Body of pancreas (tissue), 4 donors: ENCODE results near the gene CCDC9. TPM values are rescaled to one million over a fixed set of nuclear protein-coding genes. Genes with fewer than 3 reads are reported as not detected.

Experiments
- ATAC-seq: fragments of 150-250 bp; one replicate; pipeline ENCODE4 v1.9.1; 2016
- DNase-seq, 4 donors: peaks; one replicate each; pipeline ENCODE4 v3.0.0-alpha.2; 2019
- H3K27ac ChIP-seq, 4 donors: fragments of 200-600 bp; sonication (generic); 1 replicate in 3 of 4; 2 replicates in 1 of 4; pipeline versions ENCODE4 v1.5.1 to v1.6.1; 2016 to 2019; ENCODE audit warnings: mild to moderate bottlenecking in 1 of 4, mixed read lengths in 1 of 4, moderate library complexity in 1 of 4
- H3K27me3 ChIP-seq, 2 donors: fragments of 200-600 bp; sonication (generic); one replicate each; pipeline ENCODE4 v1.6.0; 2016; ENCODE audit warnings: mild to moderate bottlenecking in 1 of 2
- H3K36me3 ChIP-seq, 2 donors: fragments of 200-600 bp; sonication (generic); replicated peaks in 1 of 2; 2 replicates each; pipeline ENCODE4 v1.5.1; 2016; ENCODE audit warnings: low read depth in 2 of 2; ENCODE audit not compliant: insufficient read depth in 1 of 2
- H3K4me1 ChIP-seq: fragments of 200-600 bp; sonication (generic); one replicate; pipeline ENCODE4 v1.6.0; 2016
- H3K4me3 ChIP-seq, 2 donors: fragments of 200-600 bp; sonication (generic); 1 replicate in 1 of 2; 2 replicates in 1 of 2; pipeline ENCODE4 v1.5.1; 2016 to 2019
- H3K9me3 ChIP-seq, 3 donors: fragments of 200-600 bp; sonication (generic); 1 replicate in 2 of 3; 2 replicates in 1 of 3; pipeline ENCODE4 v1.5.1; 2016
- POLR2A ChIP-seq, 3 donors: fragments of 450-650 bp; IDR thresholded peaks; one replicate each; pipeline ENCODE4 v1.6.1; 2016; ENCODE audit warnings: antibody characterized with exemption in 3 of 3, mild to moderate bottlenecking in 2 of 3
- WGBS, 2 donors: methylation state at CpG; one replicate each; pipeline ENCODE4 v1.1.5; 2017; 5-methylcytosine and 5-hydroxymethylcytosine counted together
- intact Hi-C: fragments of 100-400 bp; cut with DNase I; formaldehyde crosslinking; loops from one replicate; pipeline ENCODE4 v1.15.1; 2023
- total RNA-seq, 2 donors: library from RNA; depleted of rRNA; stranded (reverse); fragments of >200 nt; gene quantifications; one replicate each; pipeline ENCODE4 v1.1.0, GENCODE V29; 2016
- TF ChIP-seq, protein P1 (sequence below), 7 experiments: fragments of 450-650 bp in 4 of 7; fragments of 200-600 bp in 3 of 7; sonication (generic) in 3 of 7; IDR thresholded peaks; one replicate each; pipeline ENCODE4 v1.5.1; 2016 to 2019; ENCODE audit warnings: antibody characterized with exemption in 7 of 7

Gene CCDC9
- total RNA-seq, 2 donors from 2014 or later: 51.1 to 55.7 TPM

DNA sequence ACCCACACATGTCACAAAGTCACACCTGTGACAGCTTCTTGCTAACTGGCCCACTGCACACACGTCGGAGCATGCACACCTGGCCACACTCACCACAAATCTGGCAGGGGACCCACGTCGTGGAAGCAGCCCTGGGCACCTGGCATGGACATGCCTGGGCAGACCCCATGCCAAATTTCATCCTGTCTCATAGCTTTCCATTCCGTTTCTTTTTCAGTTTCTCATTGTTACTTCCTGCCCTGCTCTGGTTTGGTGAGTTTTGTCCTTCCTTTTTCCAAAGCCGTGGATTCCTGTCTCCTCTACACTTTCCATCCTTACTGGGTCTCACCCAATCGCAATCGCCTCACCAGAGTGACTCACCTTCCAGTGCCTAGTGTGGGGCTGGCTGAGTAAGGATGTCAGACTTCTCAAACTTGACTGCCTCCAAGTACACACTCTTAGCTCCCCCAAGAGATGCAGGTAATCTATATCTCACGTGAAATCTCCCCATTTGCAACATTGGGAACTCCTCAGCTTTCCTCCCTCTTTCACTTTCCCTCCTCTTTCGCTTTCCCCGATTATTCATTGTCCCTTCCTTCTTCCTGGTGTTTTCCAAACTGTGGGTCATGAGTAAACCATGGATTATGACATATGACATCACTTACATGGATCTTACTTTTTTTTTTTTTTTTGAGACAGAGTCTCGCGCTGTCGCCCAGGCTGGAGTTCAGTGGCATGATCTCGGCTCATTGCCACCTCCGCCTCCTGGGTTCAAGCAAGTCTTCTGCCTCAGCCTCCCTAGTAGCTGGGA, 23.7 kb upstream of the CCDC9 start:
- WGBS, 2 donors: 38 to 47% methylated on average over 16 of the region's 16 CpGs
- H3K27me3 ChIP-seq: no peaks in the 10 kb centered on the region
- ATAC-seq (peak; percentile 7), DNase-seq (peak in 2 of 4 donors; percentile 31 to 53)
- H3K27ac ChIP-seq: peak overlapping the region; percentile 8 to 97 (median 86)
- intact Hi-C loops: no loop called here
- peaks cover 41% of the 10 kb centered on the region for H3K4me1 ChIP-seq
- TF ChIP-seq, protein P1, sequence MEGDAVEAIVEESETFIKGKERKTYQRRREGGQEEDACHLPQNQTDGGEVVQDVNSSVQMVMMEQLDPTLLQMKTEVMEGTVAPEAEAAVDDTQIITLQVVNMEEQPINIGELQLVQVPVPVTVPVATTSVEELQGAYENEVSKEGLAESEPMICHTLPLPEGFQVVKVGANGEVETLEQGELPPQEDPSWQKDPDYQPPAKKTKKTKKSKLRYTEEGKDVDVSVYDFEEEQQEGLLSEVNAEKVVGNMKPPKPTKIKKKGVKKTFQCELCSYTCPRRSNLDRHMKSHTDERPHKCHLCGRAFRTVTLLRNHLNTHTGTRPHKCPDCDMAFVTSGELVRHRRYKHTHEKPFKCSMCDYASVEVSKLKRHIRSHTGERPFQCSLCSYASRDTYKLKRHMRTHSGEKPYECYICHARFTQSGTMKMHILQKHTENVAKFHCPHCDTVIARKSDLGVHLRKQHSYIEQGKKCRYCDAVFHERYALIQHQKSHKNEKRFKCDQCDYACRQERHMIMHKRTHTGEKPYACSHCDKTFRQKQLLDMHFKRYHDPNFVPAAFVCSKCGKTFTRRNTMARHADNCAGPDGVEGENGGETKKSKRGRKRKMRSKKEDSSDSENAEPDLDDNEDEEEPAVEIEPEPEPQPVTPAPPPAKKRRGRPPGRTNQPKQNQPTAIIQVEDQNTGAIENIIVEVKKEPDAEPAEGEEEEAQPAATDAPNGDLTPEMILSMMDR (IDR thresholded peaks at IDR 0.05): no peak
- TF ChIP-seq POLR2A (IDR thresholded peaks at IDR 0.05): peak in 2 of 3 donors; percentile 55 to 68
- no peak overlapping the region for H3K4me3 ChIP-seq
- H3K36me3 ChIP-seq: no peaks in the 10 kb centered on the region
- H3K9me3 ChIP-seq: no peaks in the 10 kb centered on the region

DNA sequence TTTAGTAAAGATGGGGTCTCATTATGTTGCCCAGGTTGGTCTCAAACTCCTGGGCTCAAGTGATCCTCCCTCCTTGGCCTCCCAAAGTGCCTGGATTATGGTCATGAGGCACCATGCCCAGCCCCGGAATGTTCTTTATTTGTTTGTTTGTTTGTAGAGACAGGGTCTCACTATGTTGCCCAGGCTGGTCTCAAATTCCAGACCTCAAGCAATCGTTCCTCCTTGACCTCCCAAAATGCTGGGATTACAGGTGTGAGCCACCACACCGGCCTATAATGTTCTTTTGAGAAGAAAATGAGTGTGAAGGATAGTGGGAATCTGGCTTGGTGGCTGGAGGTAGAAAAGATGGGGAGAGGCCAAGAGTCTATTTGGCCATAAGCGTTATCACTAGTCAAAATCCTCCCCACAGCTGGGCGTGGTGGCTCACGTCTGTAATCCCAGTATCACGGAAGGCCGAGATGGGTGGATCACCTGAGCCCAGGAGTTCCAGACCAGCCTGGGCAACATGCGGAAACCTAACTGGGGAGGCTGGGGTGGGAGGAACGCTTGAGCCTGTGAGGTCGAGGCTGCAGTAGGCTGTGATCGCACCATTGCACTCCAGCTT, 20.2 kb upstream of the CCDC9 start:
- ATAC-seq: no peak
- Histone ChIP-seq H3K36me3 (no peaks in the 10 kb centered on the region), H3K9me3 (no peaks in the 10 kb centered on the region), H3K27me3 (peaks cover 0 to 5% of the 10 kb centered on the region in 2 donors), H3K4me3 (no peak overlapping the region), H3K27ac (no peak overlapping the region), H3K4me1 (peaks cover 38% of the 10 kb centered on the region)
- intact Hi-C loops: no loop called here
- DNase-seq: no peak
- 83 to 90% methylated on average over 11 to 12 of the region's 12 CpGs for WGBS, 2 donors
- TF ChIP-seq POLR2A (IDR thresholded peaks at IDR 0.05): no peak
- TF ChIP-seq, protein P1 (IDR thresholded peaks at IDR 0.05): no peak

DNA sequence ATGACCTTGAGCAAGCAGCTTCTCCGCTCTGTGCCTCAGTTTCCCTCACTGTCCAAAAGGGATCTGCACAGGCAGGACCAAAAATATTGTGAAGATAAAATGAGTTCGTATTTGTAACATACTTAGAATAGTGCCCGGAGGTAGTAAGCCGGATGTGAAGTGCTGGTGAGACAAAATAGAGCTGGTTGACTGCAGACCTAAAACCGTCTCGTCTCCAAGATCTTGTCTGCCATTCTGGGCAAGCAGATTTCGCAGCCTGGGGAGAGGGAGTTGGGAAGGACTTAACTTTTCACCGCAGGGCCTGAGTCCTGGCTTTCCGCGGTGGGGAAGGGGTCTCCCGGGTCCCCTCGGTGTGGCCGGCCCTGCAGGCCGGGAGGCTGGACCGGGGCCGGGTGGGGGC, 17.2 kb upstream of the CCDC9 start:
- TF ChIP-seq, protein P1 (IDR thresholded peaks at IDR 0.05): no peak
- TF ChIP-seq POLR2A (IDR thresholded peaks at IDR 0.05): no peak
- intact Hi-C loops: no loop called here
- H3K4me3 ChIP-seq: no peak overlapping the region
- peaks cover 39% of the 10 kb centered on the region for H3K4me1 ChIP-seq
- no peak overlapping the region for H3K27ac ChIP-seq
- H3K9me3 ChIP-seq: no peaks in the 10 kb centered on the region
- DNase-seq: no peak
- peaks cover 0 to 5% of the 10 kb centered on the region in 2 donors for H3K27me3 ChIP-seq
- no peak for ATAC-seq
- WGBS, 2 donors: 15 to 52% methylated on average over 7 to 16 of the region's 16 CpGs
- no peaks in the 10 kb centered on the region for H3K36me3 ChIP-seq

DNA sequence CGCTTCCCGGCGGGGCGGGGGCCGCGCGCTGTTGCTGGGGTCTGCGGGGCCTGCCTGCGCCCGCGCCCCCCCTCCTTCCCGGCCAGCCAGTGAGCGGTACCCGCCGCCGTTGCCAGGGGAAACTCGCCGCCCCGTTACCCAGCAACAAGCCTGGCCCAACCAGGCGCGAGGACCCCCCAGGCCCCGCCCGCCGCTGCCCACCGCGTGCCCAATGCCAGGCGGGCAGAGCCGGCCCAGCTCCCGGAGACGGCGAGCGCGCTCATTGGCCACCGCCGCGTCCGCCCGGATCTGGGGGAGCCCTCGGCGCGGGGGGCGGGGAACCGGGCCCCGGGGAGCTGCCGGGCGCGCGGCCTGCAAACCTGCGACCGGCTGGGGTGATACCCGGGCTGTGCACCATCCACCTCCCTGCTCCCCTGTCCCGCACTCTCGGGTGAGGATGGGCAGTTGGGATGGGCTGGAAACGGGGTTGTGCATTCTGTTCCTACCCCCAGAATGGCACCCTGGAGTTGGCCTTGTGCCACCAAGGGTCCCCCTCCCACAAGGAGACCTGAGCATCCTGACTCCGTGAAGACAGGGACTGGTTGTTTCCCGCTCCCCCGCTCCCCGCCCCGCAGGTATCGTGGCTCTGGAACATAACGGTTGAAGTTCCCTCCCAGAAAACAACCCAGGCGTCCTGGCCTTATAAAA, 16.6 kb upstream of the CCDC9 start:
- TF ChIP-seq POLR2A (IDR thresholded peaks at IDR 0.05): no peak
- TF ChIP-seq, protein P1 (IDR thresholded peaks at IDR 0.05): no peak
- peak in 3 of 4 donors; percentile 55 to 62 (median 60) for DNase-seq
- no peaks in the 10 kb centered on the region for H3K9me3 ChIP-seq
- H3K4me1 ChIP-seq: peaks cover 45% of the 10 kb centered on the region
- no peaks in the 10 kb centered on the region for H3K36me3 ChIP-seq
- peaks cover 0 to 5% of the 10 kb centered on the region in 2 donors for H3K27me3 ChIP-seq
- intact Hi-C loops: no loop called here
- no peak overlapping the region for H3K4me3 ChIP-seq
- WGBS, 2 donors: 3 to 4% methylated on average over 11 to 54 of the region's 62 CpGs
- H3K27ac ChIP-seq: no peak overlapping the region
- no peak for ATAC-seq
